HEK293 (cell line): ENCODE measurements around the gene MTMR6.
A peak's percentile ranks its signal among the peaks of the same experiment; 100 is the strongest.

ENCODE experiments used
- CTCF ChIA-PET: fragments of 350-600 bp; formaldehyde crosslinking; extraction: SDS; loops from one replicate; lab custom pipeline; 2021; ENCODE audit warnings: antibody characterized with exemption; lab: Yijun Ruan, JAX
- POLR2A ChIA-PET: fragments of 300-600 bp; formaldehyde crosslinking; extraction: SDS; loops from one replicate; lab custom pipeline; 2020; ENCODE audit warnings: antibody characterized with exemption, inconsistent platforms; lab: Yijun Ruan, JAX
- H3K27ac ChIP-seq: fragments of 200-500 bp; sonication (Bioruptor generic); 2 replicates; pipeline ENCODE4 v1.5.1; 2014; ENCODE audit warnings: low read depth, low read length, control low read depth, inconsistent platforms; ENCODE audit errors: extremely low read depth
- H3K36me3 ChIP-seq, 2 experiments: fragments of 200-500 bp in 1 of 2; sonication (Bioruptor generic) in 1 of 2; 1 replicate in 1 of 2; 2 replicates in 1 of 2; pipeline ENCODE4 v1.5.1; 2014 to 2017; ENCODE audit warnings: inconsistent platforms in 2 of 2, low read length in 2 of 2; ENCODE audit not compliant: control insufficient read depth in 2 of 2, insufficient read depth in 1 of 2
- H3K4me1 ChIP-seq: fragments of 200-500 bp; sonication (Bioruptor generic); 2 replicates; pipeline ENCODE4 v1.5.1; 2014; ENCODE audit warnings: mild to moderate bottlenecking, low read length, inconsistent platforms; ENCODE audit not compliant: control insufficient read depth, insufficient read depth
- H3K4me3 ChIP-seq: 2 replicates; pipeline ENCODE4 v1.5.1; 2011; ENCODE audit warnings: low read depth, mild to moderate bottlenecking, control low read depth, low read length, moderate library complexity
- H3K9me3 ChIP-seq: fragments of 200-500 bp; sonication (Bioruptor generic); 2 replicates; pipeline ENCODE4 v1.5.1; 2014; ENCODE audit warnings: low read depth, low read length, inconsistent platforms; ENCODE audit not compliant: control insufficient read depth, insufficient read depth
- ELK4 ChIP-seq: IDR thresholded peaks from 2 replicates; pipeline ENCODE4 v1.6.1; 2011; ENCODE audit warnings: mild to moderate bottlenecking, low read depth, low read length, borderline replicate concordance
- GLIS2 ChIP-seq: fragments of 450-650 bp; formaldehyde crosslinking; IDR thresholded peaks from 2 replicates; pipeline ENCODE4 v1.5.1; 2016; ENCODE audit warnings: missing biosample characterization, missing genetic modification characterization
- INSM2 ChIP-seq: fragments of 450-650 bp; formaldehyde crosslinking; IDR thresholded peaks from 2 replicates; pipeline ENCODE4 v1.5.1; 2016; ENCODE audit warnings: missing biosample characterization, missing genetic modification characterization
- SP7 ChIP-seq: fragments of 450-650 bp; formaldehyde crosslinking; IDR thresholded peaks from 2 replicates; pipeline ENCODE4 v1.5.1; 2016; ENCODE audit warnings: missing biosample characterization, missing genetic modification characterization
- ZBTB11 ChIP-seq: fragments of 450-650 bp; formaldehyde crosslinking; conservative IDR thresholded peaks from 2 replicates; pipeline ENCODE4 v1.5.1; 2016; ENCODE audit warnings: low read depth, missing biosample characterization, missing genetic modification characterization
- ZFP3 ChIP-seq: fragments of 450-650 bp; formaldehyde crosslinking; IDR thresholded peaks from 2 replicates; pipeline ENCODE4 v1.5.1; 2016; ENCODE audit warnings: low read depth, missing biosample characterization, missing genetic modification characterization
- ZFP37 ChIP-seq: fragments of 450-650 bp; formaldehyde crosslinking; IDR thresholded peaks from 2 replicates; pipeline ENCODE4 v1.5.1; 2016; ENCODE audit warnings: missing biosample characterization, missing genetic modification characterization
- ZNF112 ChIP-seq: fragments of 450-650 bp; formaldehyde crosslinking; IDR thresholded peaks from 2 replicates; pipeline ENCODE4 v1.5.0; 2017; ENCODE audit warnings: missing biosample characterization, missing genetic modification characterization
- ZNF138 ChIP-seq: fragments of 450-650 bp; formaldehyde crosslinking; IDR thresholded peaks from 2 replicates; pipeline ENCODE4 v1.5.1; 2016; ENCODE audit warnings: missing biosample characterization, missing genetic modification characterization, borderline replicate concordance
- ZNF140 ChIP-seq: fragments of 450-650 bp; formaldehyde crosslinking; IDR thresholded peaks from 2 replicates; pipeline ENCODE4 v1.5.1; 2016; ENCODE audit warnings: missing biosample characterization, missing genetic modification characterization
- ZNF146 ChIP-seq: fragments of 450-650 bp; formaldehyde crosslinking; IDR thresholded peaks from 2 replicates; pipeline ENCODE4 v1.5.1; 2016; ENCODE audit warnings: missing biosample characterization, missing genetic modification characterization
- ZNF157 ChIP-seq: fragments of 450-650 bp; formaldehyde crosslinking; IDR thresholded peaks from 2 replicates; pipeline ENCODE4 v1.5.1; 2016; ENCODE audit warnings: missing biosample characterization, missing genetic modification characterization
- ZNF211 ChIP-seq: fragments of 450-650 bp; formaldehyde crosslinking; IDR thresholded peaks from 2 replicates; pipeline ENCODE4 v1.5.1; 2016; ENCODE audit warnings: low read depth, missing biosample characterization, missing genetic modification characterization
- ZNF248 ChIP-seq: fragments of 450-650 bp; formaldehyde crosslinking; IDR thresholded peaks from 2 replicates; pipeline ENCODE4 v1.5.1; 2017; ENCODE audit warnings: missing biosample characterization, missing genetic modification characterization
- ZNF324 ChIP-seq: fragments of 450-650 bp; formaldehyde crosslinking; IDR thresholded peaks from 2 replicates; pipeline ENCODE4 v1.5.1; 2016; ENCODE audit warnings: missing biosample characterization, missing genetic modification characterization
- ZNF341 ChIP-seq: fragments of 450-650 bp; formaldehyde crosslinking; IDR thresholded peaks from 2 replicates; pipeline ENCODE4; 2016; ENCODE audit warnings: low read depth, missing biosample characterization, missing genetic modification characterization
- ZNF366 ChIP-seq: fragments of 450-650 bp; formaldehyde crosslinking; conservative IDR thresholded peaks from 2 replicates; pipeline ENCODE4 v1.5.1; 2016; ENCODE audit warnings: missing biosample characterization, missing genetic modification characterization
- ZNF423 ChIP-seq: fragments of 450-650 bp; formaldehyde crosslinking; IDR thresholded peaks from 2 replicates; pipeline ENCODE4 v1.5.1; 2016; ENCODE audit warnings: missing biosample characterization, missing genetic modification characterization
- ZNF600 ChIP-seq: fragments of 450-650 bp; formaldehyde crosslinking; IDR thresholded peaks from 2 replicates; pipeline ENCODE4 v1.5.1; 2016; ENCODE audit warnings: missing biosample characterization, missing genetic modification characterization
- ZNF660 ChIP-seq: fragments of 450-650 bp; IDR thresholded peaks from 2 replicates; pipeline ENCODE4 v1.5.1; 2018; ENCODE audit warnings: missing biosample characterization, mild to moderate bottlenecking, missing genetic modification characterization
- TF ChIP-seq, protein P1 (sequence below): fragments of 450-650 bp; formaldehyde crosslinking; IDR thresholded peaks from 2 replicates; pipeline ENCODE4 v1.5.1; 2016; ENCODE audit warnings: missing biosample characterization, missing genetic modification characterization, borderline replicate concordance
- TF ChIP-seq, protein P2 (sequence below): fragments of 450-650 bp; formaldehyde crosslinking; IDR thresholded peaks from 2 replicates; pipeline ENCODE4 v1.5.1; 2016; ENCODE audit warnings: missing biosample characterization, missing genetic modification characterization

The MTMR6 gene

GRCh38 chr13:25301347-25302113 is 14.2 kb upstream of the MTMR6 start, which contains the start of gene NUP58 (continued):
- TF ChIP-seq ZNF248 (tag by site-specific recombination) (no peak), ZNF324 (peak; percentile 71; the same call in 1 of the 2 replicates), ZNF660 (tag by site-specific recombination) (peak; percentile 57; the same call in 1 of the 2 replicates), ZBTB11 (tag by site-specific recombination) (peak; percentile 86), INSM2 (tag by site-specific recombination) (no peak), ZNF341 (tag by site-specific recombination) (no peak), ZNF138 (tag by site-specific recombination) (no peak), ZNF600 (tag by site-specific recombination) (peak; percentile 67), ZFP37 (tag by site-specific recombination) (0 out of 2 replicates have a peak, but pooled peaks have one; percentile 61), ELK4 (peak; percentile 84; the same call in 1 of the 2 replicates), GLIS2 (tag by site-specific recombination) (peak; percentile 54)
- TF ChIP-seq, protein P1, sequence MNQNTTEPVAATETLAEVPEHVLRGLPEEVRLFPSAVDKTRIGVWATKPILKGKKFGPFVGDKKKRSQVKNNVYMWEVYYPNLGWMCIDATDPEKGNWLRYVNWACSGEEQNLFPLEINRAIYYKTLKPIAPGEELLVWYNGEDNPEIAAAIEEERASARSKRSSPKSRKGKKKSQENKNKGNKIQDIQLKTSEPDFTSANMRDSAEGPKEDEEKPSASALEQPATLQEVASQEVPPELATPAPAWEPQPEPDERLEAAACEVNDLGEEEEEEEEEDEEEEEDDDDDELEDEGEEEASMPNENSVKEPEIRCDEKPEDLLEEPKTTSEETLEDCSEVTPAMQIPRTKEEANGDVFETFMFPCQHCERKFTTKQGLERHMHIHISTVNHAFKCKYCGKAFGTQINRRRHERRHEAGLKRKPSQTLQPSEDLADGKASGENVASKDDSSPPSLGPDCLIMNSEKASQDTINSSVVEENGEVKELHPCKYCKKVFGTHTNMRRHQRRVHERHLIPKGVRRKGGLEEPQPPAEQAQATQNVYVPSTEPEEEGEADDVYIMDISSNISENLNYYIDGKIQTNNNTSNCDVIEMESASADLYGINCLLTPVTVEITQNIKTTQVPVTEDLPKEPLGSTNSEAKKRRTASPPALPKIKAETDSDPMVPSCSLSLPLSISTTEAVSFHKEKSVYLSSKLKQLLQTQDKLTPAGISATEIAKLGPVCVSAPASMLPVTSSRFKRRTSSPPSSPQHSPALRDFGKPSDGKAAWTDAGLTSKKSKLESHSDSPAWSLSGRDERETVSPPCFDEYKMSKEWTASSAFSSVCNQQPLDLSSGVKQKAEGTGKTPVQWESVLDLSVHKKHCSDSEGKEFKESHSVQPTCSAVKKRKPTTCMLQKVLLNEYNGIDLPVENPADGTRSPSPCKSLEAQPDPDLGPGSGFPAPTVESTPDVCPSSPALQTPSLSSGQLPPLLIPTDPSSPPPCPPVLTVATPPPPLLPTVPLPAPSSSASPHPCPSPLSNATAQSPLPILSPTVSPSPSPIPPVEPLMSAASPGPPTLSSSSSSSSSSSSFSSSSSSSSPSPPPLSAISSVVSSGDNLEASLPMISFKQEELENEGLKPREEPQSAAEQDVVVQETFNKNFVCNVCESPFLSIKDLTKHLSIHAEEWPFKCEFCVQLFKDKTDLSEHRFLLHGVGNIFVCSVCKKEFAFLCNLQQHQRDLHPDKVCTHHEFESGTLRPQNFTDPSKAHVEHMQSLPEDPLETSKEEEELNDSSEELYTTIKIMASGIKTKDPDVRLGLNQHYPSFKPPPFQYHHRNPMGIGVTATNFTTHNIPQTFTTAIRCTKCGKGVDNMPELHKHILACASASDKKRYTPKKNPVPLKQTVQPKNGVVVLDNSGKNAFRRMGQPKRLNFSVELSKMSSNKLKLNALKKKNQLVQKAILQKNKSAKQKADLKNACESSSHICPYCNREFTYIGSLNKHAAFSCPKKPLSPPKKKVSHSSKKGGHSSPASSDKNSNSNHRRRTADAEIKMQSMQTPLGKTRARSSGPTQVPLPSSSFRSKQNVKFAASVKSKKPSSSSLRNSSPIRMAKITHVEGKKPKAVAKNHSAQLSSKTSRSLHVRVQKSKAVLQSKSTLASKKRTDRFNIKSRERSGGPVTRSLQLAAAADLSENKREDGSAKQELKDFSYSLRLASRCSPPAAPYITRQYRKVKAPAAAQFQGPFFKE (tag by site-specific recombination) = no peak

GRCh38 chr13:25300861-25301346 is 13.6 kb upstream of the MTMR6 start:
- peaks cover 4 to 28% of the 10 kb centered on the region in 2 experiments; a peak in 2 of 3 replicates for H3K36me3 ChIP-seq
- ChIA-PET POLR2A (no interaction called here), CTCF (interaction anchor here (3.1 kb wide), 1 partner anchor 13 kb away, joined by 9 read pairs; the partner anchor contains the start of gene MTMR6)
- peak overlapping the region; percentile 50 for H3K27ac ChIP-seq
- H3K4me1 ChIP-seq = no peaks in the 10 kb centered on the region
- H3K9me3 ChIP-seq = no peaks in the 10 kb centered on the region
- peak overlapping the region; percentile 90 for H3K4me3 ChIP-seq
- TF ChIP-seq ZFP3 (tag by site-specific recombination) = no peak
- no peak for TF ChIP-seq ZNF112 (tag by site-specific recombination)
- TF ChIP-seq SP7 (tag by site-specific recombination) = no peak
- TF ChIP-seq ZNF146 = no peak
- no peak for TF ChIP-seq ZNF140 (tag by site-specific recombination)
- TF ChIP-seq, protein P2, sequence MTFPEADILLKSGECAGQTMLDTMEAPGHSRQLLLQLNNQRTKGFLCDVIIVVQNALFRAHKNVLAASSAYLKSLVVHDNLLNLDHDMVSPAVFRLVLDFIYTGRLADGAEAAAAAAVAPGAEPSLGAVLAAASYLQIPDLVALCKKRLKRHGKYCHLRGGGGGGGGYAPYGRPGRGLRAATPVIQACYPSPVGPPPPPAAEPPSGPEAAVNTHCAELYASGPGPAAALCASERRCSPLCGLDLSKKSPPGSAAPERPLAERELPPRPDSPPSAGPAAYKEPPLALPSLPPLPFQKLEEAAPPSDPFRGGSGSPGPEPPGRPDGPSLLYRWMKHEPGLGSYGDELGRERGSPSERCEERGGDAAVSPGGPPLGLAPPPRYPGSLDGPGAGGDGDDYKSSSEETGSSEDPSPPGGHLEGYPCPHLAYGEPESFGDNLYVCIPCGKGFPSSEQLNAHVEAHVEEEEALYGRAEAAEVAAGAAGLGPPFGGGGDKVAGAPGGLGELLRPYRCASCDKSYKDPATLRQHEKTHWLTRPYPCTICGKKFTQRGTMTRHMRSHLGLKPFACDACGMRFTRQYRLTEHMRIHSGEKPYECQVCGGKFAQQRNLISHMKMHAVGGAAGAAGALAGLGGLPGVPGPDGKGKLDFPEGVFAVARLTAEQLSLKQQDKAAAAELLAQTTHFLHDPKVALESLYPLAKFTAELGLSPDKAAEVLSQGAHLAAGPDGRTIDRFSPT = no peak
- TF ChIP-seq ZNF157 (tag by site-specific recombination) = no peak
- no peak for TF ChIP-seq ZNF366 (tag by site-specific recombination)
- no peak for TF ChIP-seq ZNF423 (tag by site-specific recombination)
- no peak for TF ChIP-seq ZNF211 (tag by site-specific recombination)
